ENCODE data around the gene GRIP2.

DNA sequence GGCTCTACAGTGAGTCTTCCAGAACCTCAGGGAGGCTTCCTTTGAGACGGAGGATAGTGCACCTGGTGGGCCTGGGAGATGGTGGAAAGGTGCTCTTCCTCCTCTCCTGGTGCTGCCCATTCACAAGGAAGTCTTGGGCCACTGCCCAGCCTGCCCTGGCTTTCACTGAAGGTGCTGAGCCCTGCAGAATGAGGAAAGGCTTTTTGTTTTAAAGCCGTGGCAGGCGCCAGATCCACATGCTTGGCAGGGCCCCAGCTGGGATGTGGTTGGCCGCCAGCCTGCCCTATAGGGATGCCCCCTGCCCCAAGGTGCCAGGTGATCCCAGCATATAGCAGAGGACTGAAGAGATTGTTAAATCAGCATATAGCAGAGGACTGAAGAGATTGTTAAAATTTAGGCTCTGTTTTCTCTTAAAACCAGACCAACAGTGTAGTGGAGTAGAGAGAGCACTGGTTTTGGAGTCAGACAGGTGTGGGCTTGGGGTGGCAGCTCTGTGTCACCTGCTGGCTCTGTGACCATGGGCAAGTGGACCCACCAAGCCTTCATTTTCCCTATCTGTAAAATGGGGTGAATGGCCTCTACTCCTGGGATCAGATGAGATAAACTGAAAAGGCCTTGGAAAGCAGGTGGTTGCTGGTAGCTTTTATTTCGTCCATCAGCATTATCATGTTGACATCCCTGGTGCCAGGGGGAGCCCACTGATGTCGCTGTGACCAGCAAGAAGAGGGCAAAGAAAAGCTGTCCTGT is 84.4 kb downstream of the GRIP2 start:
- TF ChIP-seq, protein P1, sequence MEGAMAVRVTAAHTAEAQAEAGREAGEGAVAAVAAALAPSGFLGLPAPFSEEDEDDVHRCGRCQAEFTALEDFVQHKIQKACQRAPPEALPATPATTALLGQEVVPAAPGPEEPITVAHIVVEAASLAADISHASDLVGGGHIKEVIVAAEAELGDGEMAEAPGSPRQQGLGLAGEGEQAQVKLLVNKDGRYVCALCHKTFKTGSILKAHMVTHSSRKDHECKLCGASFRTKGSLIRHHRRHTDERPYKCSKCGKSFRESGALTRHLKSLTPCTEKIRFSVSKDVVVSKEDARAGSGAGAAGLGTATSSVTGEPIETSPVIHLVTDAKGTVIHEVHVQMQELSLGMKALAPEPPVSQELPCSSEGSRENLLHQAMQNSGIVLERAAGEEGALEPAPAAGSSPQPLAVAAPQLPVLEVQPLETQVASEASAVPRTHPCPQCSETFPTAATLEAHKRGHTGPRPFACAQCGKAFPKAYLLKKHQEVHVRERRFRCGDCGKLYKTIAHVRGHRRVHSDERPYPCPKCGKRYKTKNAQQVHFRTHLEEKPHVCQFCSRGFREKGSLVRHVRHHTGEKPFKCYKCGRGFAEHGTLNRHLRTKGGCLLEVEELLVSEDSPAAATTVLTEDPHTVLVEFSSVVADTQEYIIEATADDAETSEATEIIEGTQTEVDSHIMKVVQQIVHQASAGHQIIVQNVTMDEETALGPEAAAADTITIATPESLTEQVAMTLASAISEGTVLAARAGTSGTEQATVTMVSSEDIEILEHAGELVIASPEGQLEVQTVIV (CRISPR knock-in tag; IDR thresholded peaks at IDR 0.05; ENCODE audit: borderline replicate concordance) = no peak
- TF ChIP-seq, protein P2, sequence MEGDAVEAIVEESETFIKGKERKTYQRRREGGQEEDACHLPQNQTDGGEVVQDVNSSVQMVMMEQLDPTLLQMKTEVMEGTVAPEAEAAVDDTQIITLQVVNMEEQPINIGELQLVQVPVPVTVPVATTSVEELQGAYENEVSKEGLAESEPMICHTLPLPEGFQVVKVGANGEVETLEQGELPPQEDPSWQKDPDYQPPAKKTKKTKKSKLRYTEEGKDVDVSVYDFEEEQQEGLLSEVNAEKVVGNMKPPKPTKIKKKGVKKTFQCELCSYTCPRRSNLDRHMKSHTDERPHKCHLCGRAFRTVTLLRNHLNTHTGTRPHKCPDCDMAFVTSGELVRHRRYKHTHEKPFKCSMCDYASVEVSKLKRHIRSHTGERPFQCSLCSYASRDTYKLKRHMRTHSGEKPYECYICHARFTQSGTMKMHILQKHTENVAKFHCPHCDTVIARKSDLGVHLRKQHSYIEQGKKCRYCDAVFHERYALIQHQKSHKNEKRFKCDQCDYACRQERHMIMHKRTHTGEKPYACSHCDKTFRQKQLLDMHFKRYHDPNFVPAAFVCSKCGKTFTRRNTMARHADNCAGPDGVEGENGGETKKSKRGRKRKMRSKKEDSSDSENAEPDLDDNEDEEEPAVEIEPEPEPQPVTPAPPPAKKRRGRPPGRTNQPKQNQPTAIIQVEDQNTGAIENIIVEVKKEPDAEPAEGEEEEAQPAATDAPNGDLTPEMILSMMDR (IDR thresholded peaks at IDR 0.05 in 2 of 3, conservative IDR thresholded peaks at IDR 0.05 in 1 of 3; ENCODE audit: insufficient read depth in 2 of 3, low read depth in 1 of 3, low read length in 3 of 3) = no peak
- no peak for TF ChIP-seq SRF (CRISPR knock-in tag; IDR thresholded peaks at IDR 0.05)
- no peak for TF ChIP-seq CBFB (CRISPR knock-in tag; IDR thresholded peaks at IDR 0.05)
- no peak for TF ChIP-seq POLR2AphosphoS5 (IDR thresholded peaks at IDR 0.05; ENCODE audit: control insufficient read depth, insufficient read depth, low read depth, low read length)
- no peak for TF ChIP-seq MYC (IDR thresholded peaks at IDR 0.05; ENCODE audit: low read depth, low read length)
- TF ChIP-seq MYC (CRISPR knock-in tag; IDR thresholded peaks at IDR 0.05; ENCODE audit: borderline replicate concordance, low read depth) = no peak
- TF ChIP-seq HDGF (IDR thresholded peaks at IDR 0.05) = no peak
- no peak for TF ChIP-seq GTF2B (IDR thresholded peaks at IDR 0.05; ENCODE audit: extremely low read depth, insufficient read length)
- TF ChIP-seq GATA2 (CRISPR knock-in tag; IDR thresholded peaks at IDR 0.05) = no peak
- TF ChIP-seq GTF2F1 (IDR thresholded peaks at IDR 0.05; ENCODE audit: low read depth, low read length) = no peak
- TF ChIP-seq, protein P3, sequence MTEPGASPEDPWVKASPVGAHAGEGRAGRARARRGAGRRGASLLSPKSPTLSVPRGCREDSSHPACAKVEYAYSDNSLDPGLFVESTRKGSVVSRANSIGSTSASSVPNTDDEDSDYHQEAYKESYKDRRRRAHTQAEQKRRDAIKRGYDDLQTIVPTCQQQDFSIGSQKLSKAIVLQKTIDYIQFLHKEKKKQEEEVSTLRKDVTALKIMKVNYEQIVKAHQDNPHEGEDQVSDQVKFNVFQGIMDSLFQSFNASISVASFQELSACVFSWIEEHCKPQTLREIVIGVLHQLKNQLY (CRISPR knock-in tag; conservative IDR thresholded peaks at IDR 0.05) = no peak
- no peak for TF ChIP-seq TRIM25 (IDR thresholded peaks at IDR 0.05; ENCODE audit: borderline replicate concordance)
- no peak for TF ChIP-seq ZFPM2 (CRISPR knock-in tag; IDR thresholded peaks at IDR 0.05)
- TF ChIP-seq SIN3A (IDR thresholded peaks at IDR 0.05; ENCODE audit: borderline replicate concordance in 2 of 2, control insufficient read depth in 1 of 2, low read depth in 2 of 2, low read length in 2 of 2) = no peak

All from K562 (cell line).